Measurements from ENCODE around the gene ACER3.
"Not testable (repeated sequence)": the region's sequence is repeated elsewhere in the genome, so short reads cannot be mapped to it uniquely, and the experiment has no call there.

Gene ACER3

DNA sequence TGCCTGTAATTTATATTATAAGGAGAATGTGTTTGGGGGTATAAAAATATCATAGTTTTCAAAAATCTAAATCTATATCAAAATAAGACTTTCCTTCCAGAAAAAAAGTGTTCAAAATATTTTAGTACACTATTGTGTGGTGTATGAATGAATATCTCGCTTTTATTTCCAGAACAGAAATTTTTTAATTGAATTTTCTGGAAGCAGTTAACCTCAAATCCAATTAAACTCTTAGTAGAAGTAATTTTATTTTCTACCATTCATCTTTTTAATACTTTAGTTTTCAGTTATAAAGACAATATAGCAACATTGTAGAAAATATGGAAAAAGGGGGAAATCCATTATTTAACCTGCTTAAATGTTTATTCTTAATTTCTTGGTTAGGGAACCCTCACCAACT, 58.7 kb downstream of the ACER3 start:
- no peak overlapping the region for H3K4me3 ChIP-seq (ENCODE audit: low read depth, low read length)

DNA sequence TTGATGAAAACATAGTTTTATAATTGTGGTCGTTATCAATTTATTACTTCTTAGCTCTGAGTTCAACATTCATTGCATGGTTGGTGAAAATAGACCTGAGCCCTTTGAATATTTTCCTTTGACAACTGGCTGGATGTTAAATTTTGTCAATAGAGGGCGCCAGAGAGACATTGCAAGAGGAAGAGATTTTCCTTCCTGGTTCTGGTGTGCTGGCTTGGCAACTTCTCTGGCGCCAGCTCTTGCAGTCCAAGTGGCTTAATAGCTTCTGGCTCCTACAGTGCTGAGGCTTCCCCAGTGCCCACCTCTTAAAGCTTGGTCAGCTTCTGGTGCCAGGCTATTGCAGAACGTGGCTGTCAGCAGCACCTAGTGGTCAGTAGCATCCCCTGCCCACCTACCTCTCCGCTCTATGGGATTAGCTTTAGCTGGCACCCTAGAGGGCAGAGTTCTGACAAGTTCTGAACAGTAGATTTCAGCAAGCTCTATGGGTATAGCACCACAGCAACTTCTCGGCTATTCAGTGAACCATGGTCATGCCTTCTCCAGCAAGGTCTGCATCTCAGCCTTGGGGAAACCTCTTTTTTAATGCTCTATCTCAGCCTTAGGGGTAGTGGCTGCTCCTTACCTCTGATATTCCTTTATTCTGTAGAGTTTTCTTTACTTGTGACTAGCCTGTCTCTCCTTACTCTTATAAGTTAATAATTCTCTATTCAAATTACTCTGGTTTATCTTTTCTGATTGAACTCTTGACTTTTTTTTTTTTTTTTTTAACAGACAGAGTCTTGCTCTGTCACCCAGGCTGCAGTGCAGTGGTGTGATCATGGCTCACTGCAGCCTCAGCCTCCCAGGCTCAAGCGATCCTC, 59.4 kb downstream of the ACER3 start:
- H3K4me3 ChIP-seq (ENCODE audit: low read depth, low read length), result no peak overlapping the region

DNA sequence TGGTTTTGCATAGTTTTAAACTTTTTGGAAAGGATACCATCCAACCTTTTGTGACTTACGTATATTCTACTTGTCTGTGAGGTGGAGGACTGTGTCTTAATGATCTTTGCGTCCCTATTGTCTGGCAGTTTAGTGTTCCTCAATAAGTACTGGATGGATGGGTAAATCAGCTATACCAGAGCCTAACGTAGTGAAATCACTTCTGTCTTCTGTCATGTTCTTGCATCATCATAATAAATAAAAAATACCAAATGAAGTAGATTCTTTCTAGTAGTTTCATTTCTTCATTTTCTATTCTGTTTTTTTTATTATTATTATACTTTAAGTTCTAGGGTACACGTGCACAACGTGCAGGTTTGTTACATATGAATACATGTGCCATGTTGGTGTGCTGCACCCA, 66.4 kb downstream of the ACER3 start:
- H3K4me3 ChIP-seq (ENCODE audit: low read depth, low read length), result no peak overlapping the region

DNA sequence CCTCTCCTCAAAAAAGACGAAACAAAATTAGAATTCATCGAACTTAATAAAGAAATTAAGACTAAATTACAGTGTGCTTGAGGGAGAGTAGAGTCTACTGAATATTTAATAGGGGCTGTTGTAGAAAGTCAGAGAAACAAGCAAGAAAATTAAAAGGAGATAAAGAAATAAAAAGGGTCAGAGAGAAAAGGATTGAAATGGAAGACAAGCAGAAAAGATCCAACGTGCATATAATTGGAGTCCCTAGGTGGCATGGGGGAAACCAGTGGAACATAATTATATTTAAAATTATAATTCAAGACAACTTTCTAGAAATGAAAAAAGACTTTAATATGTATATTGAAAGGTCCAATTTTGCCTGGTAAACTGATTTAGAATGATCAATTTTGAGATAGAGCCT, 74.3 kb downstream of the ACER3 start:
- H3K4me3 ChIP-seq (ENCODE audit: low read depth, low read length), result no peak overlapping the region

DNA sequence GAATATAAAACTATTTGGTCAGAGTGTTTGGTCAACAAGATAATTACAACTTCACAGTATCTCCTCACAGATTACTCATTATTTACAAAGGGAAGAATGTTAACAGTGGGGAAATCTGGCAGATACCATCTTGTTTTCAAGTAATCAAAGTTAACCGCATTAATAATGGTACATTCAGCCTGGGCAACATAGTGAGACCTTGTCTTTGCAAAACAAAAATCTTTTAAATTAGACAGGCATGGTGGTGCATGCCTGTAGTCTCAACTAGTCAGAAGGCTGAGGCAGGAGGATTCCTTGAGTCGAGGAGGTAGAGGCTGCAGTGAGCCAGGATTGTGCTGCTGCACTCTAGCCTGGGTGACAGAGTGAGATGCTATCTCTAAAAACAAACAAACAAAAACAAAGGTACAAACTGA, 78.5 kb downstream of the ACER3 start:
- H3K4me3 ChIP-seq (ENCODE audit: low read depth, low read length), result no peak overlapping the region

- no peak overlapping the region for H3K4me3 ChIP-seq (ENCODE audit: low read depth, low read length)
Observed at GRCh38 chr11:76944225-76944624, 83.5 kb downstream of the ACER3 start.

- no peak overlapping the region for H3K4me3 ChIP-seq (ENCODE audit: low read depth, low read length)
Observed at GRCh38 chr11:76946223-76946622, 85.5 kb downstream of the ACER3 start.

- H3K4me3 ChIP-seq (ENCODE audit: low read depth, low read length), result no peak overlapping the region
Observed at GRCh38 chr11:76947190-76947589, 86.5 kb downstream of the ACER3 start.

- no peak overlapping the region for H3K4me3 ChIP-seq (ENCODE audit: low read depth, low read length)
Observed at GRCh38 chr11:76947800-76948199, 87.1 kb downstream of the ACER3 start.

DNA sequence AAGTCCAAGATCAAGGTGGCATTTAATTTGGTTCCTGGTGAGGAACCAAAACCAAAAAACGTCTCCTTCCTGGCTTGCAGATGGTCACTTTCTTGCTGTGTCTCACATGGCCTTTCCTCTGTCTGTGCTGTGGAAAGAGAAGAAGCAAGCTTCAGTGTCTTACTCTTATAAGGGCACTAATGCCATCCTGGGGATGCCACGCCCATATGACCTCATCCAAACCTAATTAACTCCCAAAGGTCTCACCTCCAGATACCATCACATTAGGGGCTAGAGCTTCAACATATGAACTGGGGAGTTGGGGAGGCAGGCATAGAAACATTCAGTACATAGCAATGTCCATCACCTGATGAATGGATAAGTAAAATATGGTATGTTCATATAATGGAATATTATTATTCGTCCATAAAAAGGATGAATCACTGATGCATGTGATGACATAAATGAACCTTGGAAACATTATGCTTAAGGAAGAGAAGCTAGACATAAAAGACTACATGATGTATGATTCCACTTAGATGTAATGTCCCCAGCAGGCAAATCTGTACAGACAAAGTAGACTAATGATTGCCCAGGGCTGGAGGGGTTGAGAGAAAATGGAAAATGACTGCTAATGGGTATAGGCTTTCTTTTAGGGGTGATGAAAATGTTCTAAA, 94.9 kb downstream of the ACER3 start:
- no peak overlapping the region for H3K4me3 ChIP-seq (ENCODE audit: low read depth, low read length)

DNA sequence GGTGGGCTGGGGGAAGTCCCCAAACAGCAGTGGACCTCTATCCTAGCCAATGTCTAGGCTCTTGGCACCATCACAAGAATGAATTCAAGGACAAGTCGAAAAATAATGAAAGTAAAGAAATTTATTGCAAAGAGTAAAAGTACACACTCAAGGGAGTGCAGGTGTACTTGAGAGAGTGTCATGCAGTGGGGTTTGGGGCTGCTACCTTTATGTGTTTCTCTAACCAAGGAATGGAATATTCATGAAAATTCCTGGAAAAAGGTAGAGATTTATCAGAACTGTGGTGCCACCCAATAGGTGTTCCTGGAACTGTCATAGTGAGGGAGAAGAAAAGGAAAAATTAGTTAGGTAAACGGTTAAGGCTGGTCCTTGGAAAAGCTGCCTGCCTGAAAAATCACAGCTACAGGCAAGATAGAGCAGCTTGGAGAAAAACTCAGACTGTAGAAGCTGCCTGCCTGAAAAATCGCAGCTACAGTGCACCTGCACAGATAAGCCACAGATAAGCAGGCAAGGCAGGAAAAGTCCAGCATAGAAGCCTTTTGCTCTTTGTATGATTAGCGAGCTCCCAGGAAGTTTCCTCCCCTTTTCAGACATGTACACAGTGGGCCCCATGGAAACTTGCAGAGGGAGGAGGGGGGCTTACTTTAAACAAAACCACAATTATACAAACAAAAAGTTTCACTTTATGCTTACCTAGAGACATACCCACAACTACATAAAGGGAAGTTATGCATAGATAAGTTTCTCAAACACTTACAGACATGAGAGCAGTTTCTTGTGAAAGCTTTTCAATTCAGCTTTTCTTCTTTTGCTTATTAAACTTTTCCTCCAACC, 102.1 kb downstream of the ACER3 start:
- H3K4me3 ChIP-seq (ENCODE audit: low read depth, low read length), result no peak overlapping the region

DNA sequence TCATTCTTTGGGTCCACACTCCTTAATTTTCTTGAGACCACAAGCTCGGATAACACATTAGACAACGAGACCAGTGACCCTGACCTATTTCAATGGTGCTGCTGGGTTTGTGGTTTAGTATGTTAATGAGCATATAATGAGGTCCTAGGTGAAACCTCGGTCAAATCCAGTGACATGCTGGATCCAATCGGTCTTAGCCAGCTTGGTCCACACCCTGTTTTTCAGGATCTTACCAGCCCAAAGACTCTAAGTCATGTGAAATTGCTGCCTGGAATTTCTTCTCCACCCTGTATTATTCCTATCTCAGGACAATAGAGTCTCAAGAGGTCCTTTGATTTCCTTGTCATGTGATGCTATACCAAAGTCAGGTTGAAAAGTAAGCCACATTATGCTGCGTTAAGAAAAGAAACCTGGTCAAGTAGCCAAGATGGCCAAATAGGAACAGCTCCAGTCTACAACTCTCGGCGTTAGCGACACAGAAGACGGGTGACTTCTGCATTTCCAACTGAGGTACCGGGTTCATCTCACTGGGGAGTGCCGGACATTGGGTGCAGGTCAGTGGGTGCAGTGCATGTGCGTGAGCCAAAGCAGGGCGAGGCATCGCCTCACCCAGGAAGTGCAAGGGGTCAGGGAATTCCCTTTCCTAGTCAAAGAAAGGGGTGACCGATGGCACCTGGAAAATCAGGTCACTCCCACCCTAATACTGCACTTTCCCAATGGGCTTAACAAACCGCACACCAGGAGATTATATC, 102.9 kb downstream of the ACER3 start:
- not testable (repeated sequence) for H3K4me3 ChIP-seq (ENCODE audit: low read depth, low read length)

- no peak overlapping the region for H3K4me3 ChIP-seq (ENCODE audit: low read depth, low read length)
Observed at GRCh38 chr11:76972051-76972450, 111.3 kb downstream of the ACER3 start.

- no peak overlapping the region for H3K4me3 ChIP-seq (ENCODE audit: low read depth, low read length)
Observed at GRCh38 chr11:76974179-76974891, 113.6 kb downstream of the ACER3 start.

DNA sequence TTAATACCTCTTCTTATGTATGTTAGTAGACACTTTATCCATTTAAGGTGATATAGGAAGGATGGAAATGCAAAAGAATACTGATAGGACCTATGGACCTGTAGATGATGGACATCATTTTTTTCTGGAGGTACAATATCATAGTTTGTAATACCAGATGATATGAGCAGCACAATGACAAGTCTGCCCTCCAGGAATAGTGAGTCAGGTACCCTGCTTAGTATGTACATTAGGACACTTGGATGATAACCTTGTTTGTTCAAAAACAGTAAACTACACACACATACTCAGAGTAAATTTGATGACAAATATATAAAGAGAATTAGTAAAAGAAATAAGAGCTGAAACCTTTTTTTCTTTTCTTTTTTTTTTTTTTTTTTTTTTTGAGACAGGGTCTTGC, 114.8 kb downstream of the ACER3 start:
- H3K4me3 ChIP-seq (ENCODE audit: low read depth, low read length), result no peak overlapping the region

DNA sequence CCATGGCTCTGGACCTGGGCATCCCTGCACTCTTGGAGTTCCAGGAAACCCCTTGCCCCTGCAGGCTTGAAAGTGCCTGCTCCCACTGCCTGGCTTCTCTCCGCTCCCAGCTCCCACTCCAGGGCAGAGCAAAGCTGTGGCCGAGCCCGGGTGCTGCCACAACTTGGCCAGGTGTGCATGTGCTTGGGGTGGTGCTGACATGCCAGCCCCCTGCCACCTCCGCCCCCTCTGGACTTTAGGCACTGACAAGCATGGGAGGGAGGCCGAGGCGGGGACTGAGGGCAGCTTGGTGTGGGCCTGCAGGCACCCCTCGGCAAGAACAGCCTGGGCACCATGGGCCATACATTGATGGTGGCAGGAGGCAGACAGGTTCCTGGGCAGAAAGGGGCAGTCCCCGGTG, 117.1 kb downstream of the ACER3 start:
- no peak overlapping the region for H3K4me3 ChIP-seq (ENCODE audit: low read depth, low read length)

GRCh38 chr11:76978239-76978638, 117.5 kb downstream of the ACER3 start:
- no peak overlapping the region for H3K4me3 ChIP-seq (ENCODE audit: low read depth, low read length)

- no peak overlapping the region for H3K4me3 ChIP-seq (ENCODE audit: low read depth, low read length)
Observed at GRCh38 chr11:76978818-76979217, 118.1 kb downstream of the ACER3 start.

GRCh38 chr11:76980196-76980595, 119.5 kb downstream of the ACER3 start:
- no peak overlapping the region for H3K4me3 ChIP-seq (ENCODE audit: low read depth, low read length)

- no peak overlapping the region for H3K4me3 ChIP-seq (ENCODE audit: low read depth, low read length)
Observed at GRCh38 chr11:76984743-76985142, 124.0 kb downstream of the ACER3 start.

All from iPS-11a (cell line).